Hematopoietic multipotent progenitor cell treated with erythropoietin and hydrocortisone succinate and interleukin-3 and kit ligand, for 4 days (in vitro differentiated cells): ENCODE results near the gene RIPOR1.
"Not testable (repeated sequence)": the region's sequence is repeated elsewhere in the genome, so short reads cannot be mapped to it uniquely, and the experiment has no call there.

Experiments
- DNase-seq: peaks from one replicate; pipeline ENCODE4 v3.0.0-alpha.2; 2015

Gene RIPOR1

GRCh38 chr16:67528222-67528869 lies at the start of gene RIPOR1:
TSS of gene RIPOR1 (plus strand) at chr16:67528829. CDS start at chr16:67538447, 9,618 bp downstream.
- peak; percentile 68 for DNase-seq

- DNase-seq: peak; percentile 99
Measured at GRCh38 chr16:67480833-67481560, 47.6 kb upstream of the RIPOR1 start, which contains the start of gene ATP6V0D1. TSS of gene ATP6V0D1 (minus strand) at chr16:67481157. CDS start at chr16:67481086, 71 bp downstream.

GRCh38 chr16:67481561-67482232 lies 46.9 kb upstream of the RIPOR1 start:
- DNase-seq: peak; percentile 68

GRCh38 chr16:67482233-67482924 lies 46.2 kb upstream of the RIPOR1 start:
- DNase-seq: peak; percentile 52

GRCh38 chr16:67483150-67483549 lies 45.5 kb upstream of the RIPOR1 start, which contains the start of gene AGRP:
TSS of gene AGRP (minus strand) at chr16:67483547. CDS start at chr16:67483398, 149 bp downstream.
- no peak for DNase-seq

GRCh38 chr16:67483731-67484525 lies 44.7 kb upstream of the RIPOR1 start:
- no peak for DNase-seq

- no peak for DNase-seq
Measured at GRCh38 chr16:67486805-67487204, 41.8 kb upstream of the RIPOR1 start.

- DNase-seq: not testable (repeated sequence)
Measured at GRCh38 chr16:67487561-67487960, 41.1 kb upstream of the RIPOR1 start.

GRCh38 chr16:67489401-67490083 lies 39.1 kb upstream of the RIPOR1 start:
- DNase-seq: no peak

- DNase-seq: peak; percentile 54
Measured at GRCh38 chr16:67490335-67491096, 38.1 kb upstream of the RIPOR1 start.

GRCh38 chr16:67499106-67499505 lies 29.5 kb upstream of the RIPOR1 start:
- no peak for DNase-seq

- peak; percentile 86 for DNase-seq
Measured at GRCh38 chr16:67504031-67505021, 24.3 kb upstream of the RIPOR1 start.

GRCh38 chr16:67506468-67506867 lies 22.2 kb upstream of the RIPOR1 start:
- DNase-seq: no peak

GRCh38 chr16:67509016-67509415 lies 19.6 kb upstream of the RIPOR1 start:
- DNase-seq: peak; percentile 67

GRCh38 chr16:67513892-67514291 lies 14.7 kb upstream of the RIPOR1 start:
- DNase-seq: not testable (repeated sequence)

GRCh38 chr16:67514382-67514828 lies 14.2 kb upstream of the RIPOR1 start:
- DNase-seq: peak; percentile 96

- no peak for DNase-seq
Measured at GRCh38 chr16:67516296-67517154, 12.1 kb upstream of the RIPOR1 start.

GRCh38 chr16:67517155-67517445 lies 11.5 kb upstream of the RIPOR1 start:
- DNase-seq: no peak
